ENCODE results near the gene SLC41A2. TPM values are rescaled to one million over a fixed set of nuclear protein-coding genes. Genes with fewer than 3 reads are reported as not detected.
"Not testable (repeated sequence)": the region's sequence is repeated elsewhere in the genome, so short reads cannot be mapped to it uniquely, and the experiment has no call there.

The SLC41A2 gene
- total RNA-seq, 1 experiment from 2014 or later: 3.8 TPM

DNA sequence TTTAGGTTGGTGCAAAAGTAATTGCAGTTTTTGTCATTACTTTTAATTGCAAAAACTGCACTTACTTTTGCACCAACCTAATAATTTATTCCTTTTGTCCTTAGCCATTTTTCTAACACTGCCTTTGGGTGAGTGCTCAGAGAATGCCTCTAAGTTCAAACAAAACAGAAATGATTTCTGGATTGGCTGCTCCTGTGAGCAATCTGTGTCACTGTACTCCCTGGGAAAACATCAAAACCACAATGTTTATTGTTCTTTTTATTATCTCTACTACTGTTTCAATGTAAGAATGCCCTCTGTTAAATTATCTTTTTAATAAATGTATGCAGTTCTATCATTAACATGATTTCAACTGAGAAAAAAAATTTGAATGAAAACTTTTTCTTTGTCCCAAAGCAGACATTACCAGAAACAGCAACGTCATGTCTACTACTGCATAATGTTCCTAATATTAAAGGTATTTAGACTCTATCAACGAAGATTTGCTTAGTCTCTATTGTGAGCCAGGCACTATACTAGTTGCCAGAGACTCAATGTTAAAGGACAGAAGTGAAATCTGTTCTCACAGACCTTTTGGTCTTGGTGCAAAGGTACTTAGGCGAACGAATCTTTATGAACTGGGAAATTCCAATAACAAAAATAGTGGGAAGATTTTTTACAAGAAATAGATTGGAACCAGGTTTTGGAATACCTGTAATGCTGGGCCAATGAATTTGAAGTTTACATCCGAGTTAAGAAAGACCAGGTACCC is 6.2 kb downstream of the SLC41A2 start:
- TF ChIP-seq ZNF671 (CRISPR knock-in tag; IDR thresholded peaks at IDR 0.05): no peak
- no peak for TF ChIP-seq ZNF423 (CRISPR knock-in tag; IDR thresholded peaks at IDR 0.05)
- TF ChIP-seq PRRX2 (CRISPR knock-in tag; IDR thresholded peaks at IDR 0.05): no peak
- no peak for TF ChIP-seq NFE2L1 (CRISPR knock-in tag; IDR thresholded peaks at IDR 0.05)
- TF ChIP-seq GTF2I (CRISPR knock-in tag; conservative IDR thresholded peaks at IDR 0.05): no peak
- no peak for TF ChIP-seq NR1H2 (CRISPR knock-in tag; IDR thresholded peaks at IDR 0.05)
- no peak for TF ChIP-seq ZNF263 (CRISPR knock-in tag; IDR thresholded peaks at IDR 0.05; ENCODE audit: low read depth)
- no peak for TF ChIP-seq RELA (CRISPR knock-in tag; IDR thresholded peaks at IDR 0.05; ENCODE audit: borderline replicate concordance)
- TF ChIP-seq SOX15 (CRISPR knock-in tag; IDR thresholded peaks at IDR 0.05): no peak
- no peak for TF ChIP-seq FOXJ3 (CRISPR knock-in tag; IDR thresholded peaks at IDR 0.05; ENCODE audit: borderline replicate concordance)
- H3K27ac Mint-ChIP-seq: no peak overlapping the region
- no peak overlapping the region for H3K4me3 Mint-ChIP-seq
- no peaks in the 10 kb centered on the region for H3K9me3 Mint-ChIP-seq
- POLR2A ChIA-PET: no interaction called here
- ATAC-seq: no peak
- no peak for DNase-seq (ENCODE audit: low spot score)
- no peaks in the 10 kb centered on the region for H3K4me1 Mint-ChIP-seq
- CTCF ChIA-PET: no interaction called here
- peaks cover 19% of the 10 kb centered on the region for H3K27me3 Mint-ChIP-seq (ENCODE audit: low read depth)
- H3K36me3 Mint-ChIP-seq: no peaks in the 10 kb centered on the region

GRCh38 chr12:104948716-104949115 is 9.4 kb downstream of the SLC41A2 start:
- H3K9me3 Mint-ChIP-seq; H3K4me3 Mint-ChIP-seq; CTCF ChIA-PET; H3K27me3 Mint-ChIP-seq (ENCODE audit: low read depth); ATAC-seq; H3K27ac Mint-ChIP-seq; DNase-seq (ENCODE audit: low spot score); POLR2A ChIA-PET; H3K4me1 Mint-ChIP-seq: not testable (repeated sequence)
- H3K36me3 Mint-ChIP-seq: peaks cover 10% of the 10 kb centered on the region

DNA sequence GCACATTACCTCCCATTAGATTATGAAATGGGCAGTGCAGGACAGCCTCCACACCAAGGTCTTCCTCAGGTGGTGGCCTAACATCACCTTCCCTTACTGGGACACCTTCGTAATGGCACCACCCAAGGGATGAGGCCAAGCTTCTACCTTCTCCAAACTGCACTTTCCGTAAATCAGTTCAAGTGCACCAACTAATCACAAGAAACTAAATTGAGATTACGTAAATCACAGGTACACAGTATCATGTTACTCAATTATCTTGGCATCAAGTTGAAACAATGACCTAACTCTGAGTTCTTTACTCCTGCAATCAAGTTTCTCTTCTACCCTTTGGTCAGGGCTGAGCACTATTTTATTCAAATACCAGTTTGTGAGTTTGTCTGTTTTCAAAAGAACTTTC is 13.8 kb downstream of the SLC41A2 start:
- no peak overlapping the region for H3K27ac Mint-ChIP-seq
- no peak for ATAC-seq
- POLR2A ChIA-PET: no interaction called here

DNA sequence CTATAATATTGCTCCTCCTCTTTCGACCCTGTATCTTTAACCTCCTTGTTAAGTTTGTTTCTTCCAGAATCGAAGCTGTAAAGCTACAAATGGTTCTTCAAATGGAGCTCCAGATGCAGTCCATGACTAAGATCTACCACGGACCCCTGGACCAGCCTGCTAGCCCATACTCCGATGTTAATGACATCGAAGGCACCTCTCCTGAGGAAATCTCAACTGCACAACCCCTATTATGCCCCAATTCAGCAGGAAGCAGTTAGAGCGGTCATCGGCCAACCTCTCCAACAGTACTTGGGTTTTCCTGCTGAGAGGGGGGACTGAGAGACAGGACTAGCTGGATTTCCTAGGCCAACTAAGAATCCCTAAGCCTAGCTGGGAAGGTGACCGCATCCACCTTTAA is 14.7 kb downstream of the SLC41A2 start:
- H3K4me3 Mint-ChIP-seq; H3K4me1 Mint-ChIP-seq; H3K27ac Mint-ChIP-seq; DNase-seq (ENCODE audit: low spot score); H3K27me3 Mint-ChIP-seq (ENCODE audit: low read depth); ATAC-seq; CTCF ChIA-PET; POLR2A ChIA-PET: not testable (repeated sequence)
- peaks cover 23% of the 10 kb centered on the region for H3K9me3 Mint-ChIP-seq
- H3K36me3 Mint-ChIP-seq: peaks cover 20% of the 10 kb centered on the region

More for the DNA sequence above, 13.8 kb downstream of the SLC41A2 start:
- peaks cover 5% of the 10 kb centered on the region for H3K27me3 Mint-ChIP-seq (ENCODE audit: low read depth)
- peaks cover 23% of the 10 kb centered on the region for H3K9me3 Mint-ChIP-seq
- H3K36me3 Mint-ChIP-seq: peaks cover 20% of the 10 kb centered on the region
- TF ChIP-seq, protein P1, sequence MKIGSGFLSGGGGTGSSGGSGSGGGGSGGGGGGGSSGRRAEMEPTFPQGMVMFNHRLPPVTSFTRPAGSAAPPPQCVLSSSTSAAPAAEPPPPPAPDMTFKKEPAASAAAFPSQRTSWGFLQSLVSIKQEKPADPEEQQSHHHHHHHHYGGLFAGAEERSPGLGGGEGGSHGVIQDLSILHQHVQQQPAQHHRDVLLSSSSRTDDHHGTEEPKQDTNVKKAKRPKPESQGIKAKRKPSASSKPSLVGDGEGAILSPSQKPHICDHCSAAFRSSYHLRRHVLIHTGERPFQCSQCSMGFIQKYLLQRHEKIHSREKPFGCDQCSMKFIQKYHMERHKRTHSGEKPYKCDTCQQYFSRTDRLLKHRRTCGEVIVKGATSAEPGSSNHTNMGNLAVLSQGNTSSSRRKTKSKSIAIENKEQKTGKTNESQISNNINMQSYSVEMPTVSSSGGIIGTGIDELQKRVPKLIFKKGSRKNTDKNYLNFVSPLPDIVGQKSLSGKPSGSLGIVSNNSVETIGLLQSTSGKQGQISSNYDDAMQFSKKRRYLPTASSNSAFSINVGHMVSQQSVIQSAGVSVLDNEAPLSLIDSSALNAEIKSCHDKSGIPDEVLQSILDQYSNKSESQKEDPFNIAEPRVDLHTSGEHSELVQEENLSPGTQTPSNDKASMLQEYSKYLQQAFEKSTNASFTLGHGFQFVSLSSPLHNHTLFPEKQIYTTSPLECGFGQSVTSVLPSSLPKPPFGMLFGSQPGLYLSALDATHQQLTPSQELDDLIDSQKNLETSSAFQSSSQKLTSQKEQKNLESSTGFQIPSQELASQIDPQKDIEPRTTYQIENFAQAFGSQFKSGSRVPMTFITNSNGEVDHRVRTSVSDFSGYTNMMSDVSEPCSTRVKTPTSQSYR (CRISPR knock-in tag; IDR thresholded peaks at IDR 0.05): no peak
- no peak for TF ChIP-seq GRHL2 (CRISPR knock-in tag; IDR thresholded peaks at IDR 0.05; ENCODE audit: insufficient replicate concordance, severe bottlenecking)
- TF ChIP-seq, protein P2, sequence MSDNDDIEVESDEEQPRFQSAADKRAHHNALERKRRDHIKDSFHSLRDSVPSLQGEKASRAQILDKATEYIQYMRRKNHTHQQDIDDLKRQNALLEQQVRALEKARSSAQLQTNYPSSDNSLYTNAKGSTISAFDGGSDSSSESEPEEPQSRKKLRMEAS (CRISPR knock-in tag; IDR thresholded peaks at IDR 0.05): no peak
- TF ChIP-seq SOX15 (CRISPR knock-in tag; IDR thresholded peaks at IDR 0.05): no peak
- CTCF ChIA-PET: no interaction called here
- DNase-seq (ENCODE audit: low spot score): no peak
- H3K4me3 Mint-ChIP-seq: no peak overlapping the region
- H3K4me1 Mint-ChIP-seq: no peaks in the 10 kb centered on the region

- peaks cover 5% of the 10 kb centered on the region for H3K27me3 Mint-ChIP-seq (ENCODE audit: low read depth)
- CTCF ChIA-PET: interaction anchor here (0.7 kb wide), 1 partner anchor 1338 kb away, joined by 3 read pairs; no protein-coding TSS in a partner anchor
- no peak overlapping the region for H3K27ac Mint-ChIP-seq
- peaks cover 23% of the 10 kb centered on the region for H3K9me3 Mint-ChIP-seq
- DNase-seq (ENCODE audit: low spot score): no peak
- peaks cover 20% of the 10 kb centered on the region for H3K36me3 Mint-ChIP-seq
- POLR2A ChIA-PET: no interaction called here
- no peak for ATAC-seq
- no peaks in the 10 kb centered on the region for H3K4me1 Mint-ChIP-seq
- H3K4me3 Mint-ChIP-seq: no peak overlapping the region
- TF ChIP-seq RELA (CRISPR knock-in tag; IDR thresholded peaks at IDR 0.05; ENCODE audit: borderline replicate concordance) (no peak), ETV6 (CRISPR knock-in tag; IDR thresholded peaks at IDR 0.05) (no peak), ZNF671 (CRISPR knock-in tag; IDR thresholded peaks at IDR 0.05) (no peak), ZNF219 (CRISPR knock-in tag; IDR thresholded peaks at IDR 0.05; ENCODE audit: borderline replicate concordance) (no peak)
- TF ChIP-seq, protein P3, sequence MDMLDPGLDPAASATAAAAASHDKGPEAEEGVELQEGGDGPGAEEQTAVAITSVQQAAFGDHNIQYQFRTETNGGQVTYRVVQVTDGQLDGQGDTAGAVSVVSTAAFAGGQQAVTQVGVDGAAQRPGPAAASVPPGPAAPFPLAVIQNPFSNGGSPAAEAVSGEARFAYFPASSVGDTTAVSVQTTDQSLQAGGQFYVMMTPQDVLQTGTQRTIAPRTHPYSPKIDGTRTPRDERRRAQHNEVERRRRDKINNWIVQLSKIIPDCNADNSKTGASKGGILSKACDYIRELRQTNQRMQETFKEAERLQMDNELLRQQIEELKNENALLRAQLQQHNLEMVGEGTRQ (CRISPR knock-in tag; IDR thresholded peaks at IDR 0.05): no peak
- TF ChIP-seq, protein P4, sequence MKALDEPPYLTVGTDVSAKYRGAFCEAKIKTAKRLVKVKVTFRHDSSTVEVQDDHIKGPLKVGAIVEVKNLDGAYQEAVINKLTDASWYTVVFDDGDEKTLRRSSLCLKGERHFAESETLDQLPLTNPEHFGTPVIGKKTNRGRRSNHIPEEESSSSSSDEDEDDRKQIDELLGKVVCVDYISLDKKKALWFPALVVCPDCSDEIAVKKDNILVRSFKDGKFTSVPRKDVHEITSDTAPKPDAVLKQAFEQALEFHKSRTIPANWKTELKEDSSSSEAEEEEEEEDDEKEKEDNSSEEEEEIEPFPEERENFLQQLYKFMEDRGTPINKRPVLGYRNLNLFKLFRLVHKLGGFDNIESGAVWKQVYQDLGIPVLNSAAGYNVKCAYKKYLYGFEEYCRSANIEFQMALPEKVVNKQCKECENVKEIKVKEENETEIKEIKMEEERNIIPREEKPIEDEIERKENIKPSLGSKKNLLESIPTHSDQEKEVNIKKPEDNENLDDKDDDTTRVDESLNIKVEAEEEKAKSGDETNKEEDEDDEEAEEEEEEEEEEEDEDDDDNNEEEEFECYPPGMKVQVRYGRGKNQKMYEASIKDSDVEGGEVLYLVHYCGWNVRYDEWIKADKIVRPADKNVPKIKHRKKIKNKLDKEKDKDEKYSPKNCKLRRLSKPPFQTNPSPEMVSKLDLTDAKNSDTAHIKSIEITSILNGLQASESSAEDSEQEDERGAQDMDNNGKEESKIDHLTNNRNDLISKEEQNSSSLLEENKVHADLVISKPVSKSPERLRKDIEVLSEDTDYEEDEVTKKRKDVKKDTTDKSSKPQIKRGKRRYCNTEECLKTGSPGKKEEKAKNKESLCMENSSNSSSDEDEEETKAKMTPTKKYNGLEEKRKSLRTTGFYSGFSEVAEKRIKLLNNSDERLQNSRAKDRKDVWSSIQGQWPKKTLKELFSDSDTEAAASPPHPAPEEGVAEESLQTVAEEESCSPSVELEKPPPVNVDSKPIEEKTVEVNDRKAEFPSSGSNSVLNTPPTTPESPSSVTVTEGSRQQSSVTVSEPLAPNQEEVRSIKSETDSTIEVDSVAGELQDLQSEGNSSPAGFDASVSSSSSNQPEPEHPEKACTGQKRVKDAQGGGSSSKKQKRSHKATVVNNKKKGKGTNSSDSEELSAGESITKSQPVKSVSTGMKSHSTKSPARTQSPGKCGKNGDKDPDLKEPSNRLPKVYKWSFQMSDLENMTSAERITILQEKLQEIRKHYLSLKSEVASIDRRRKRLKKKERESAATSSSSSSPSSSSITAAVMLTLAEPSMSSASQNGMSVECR (CRISPR knock-in tag; IDR thresholded peaks at IDR 0.05; ENCODE audit: borderline replicate concordance): no peak
These were observed 16.0 kb downstream of the SLC41A2 start for GRCh38 chr12:104942075-104942474.
